GM10248 (cell line): ENCODE measurements around the gene SH3BGRL3.
"Not testable (repeated sequence)": the region's sequence is repeated elsewhere in the genome, so short reads cannot be mapped to it uniquely, and the experiment has no call there.

Experiments used
- CTCF ChIA-PET: fragments of 300-600 bp; sonication (Branson Sonifier 250); formaldehyde crosslinking; extraction: SDS; loops from one replicate; lab custom pipeline; 2021; ENCODE audit warnings: antibody characterized with exemption; lab: Yijun Ruan, JAX
- POLR2A ChIA-PET: fragments of 350-650 bp; sonication (Branson Sonifier 250); formaldehyde crosslinking; extraction: SDS; loops from one replicate; lab custom pipeline; 2020; ENCODE audit warnings: antibody characterized with exemption; lab: Yijun Ruan, JAX
- DNase-seq: peaks from one replicate; pipeline ENCODE4 v3.0.0; 2012; ENCODE audit errors: extremely low spot score
- TF ChIP-seq, protein P1 (sequence below): IDR thresholded peaks from 2 replicates; pipeline ENCODE4 v1.5.1; 2012; ENCODE audit warnings: mild to moderate bottlenecking, low read depth; ENCODE audit errors: extremely low read depth, missing control alignments, control extremely low read depth

SH3BGRL3 gene

DNA sequence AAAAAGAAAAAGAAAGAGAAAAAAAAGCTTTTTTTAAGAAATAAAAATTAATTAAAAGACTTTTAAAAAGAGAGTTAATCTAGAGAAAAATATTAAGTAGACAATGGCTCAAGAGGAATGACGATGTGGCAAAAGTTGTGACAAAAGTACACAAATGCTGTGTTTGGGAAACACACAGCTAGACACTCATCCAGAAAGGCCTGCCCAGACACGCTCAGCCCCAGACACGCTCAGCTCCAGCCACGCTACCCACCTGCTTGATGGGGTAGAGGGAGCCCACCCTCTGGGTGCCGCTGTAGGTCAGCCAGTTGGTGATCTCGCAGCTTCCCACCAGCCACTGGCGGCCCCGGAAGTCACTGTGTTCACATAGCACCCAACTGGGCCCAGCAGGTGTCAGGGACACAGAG, 48.1 kb downstream of the SH3BGRL3 start:
- CTCF ChIA-PET, result interaction anchor here (1.1 to 1.5 kb wide), 4 partner anchors 13 to 158 kb away, joined by 3 to 7 read pairs (median 3); partner anchors contain the start of gene ZNF593
- POLR2A ChIA-PET, result no interaction called here
- TF ChIP-seq, protein P1, sequence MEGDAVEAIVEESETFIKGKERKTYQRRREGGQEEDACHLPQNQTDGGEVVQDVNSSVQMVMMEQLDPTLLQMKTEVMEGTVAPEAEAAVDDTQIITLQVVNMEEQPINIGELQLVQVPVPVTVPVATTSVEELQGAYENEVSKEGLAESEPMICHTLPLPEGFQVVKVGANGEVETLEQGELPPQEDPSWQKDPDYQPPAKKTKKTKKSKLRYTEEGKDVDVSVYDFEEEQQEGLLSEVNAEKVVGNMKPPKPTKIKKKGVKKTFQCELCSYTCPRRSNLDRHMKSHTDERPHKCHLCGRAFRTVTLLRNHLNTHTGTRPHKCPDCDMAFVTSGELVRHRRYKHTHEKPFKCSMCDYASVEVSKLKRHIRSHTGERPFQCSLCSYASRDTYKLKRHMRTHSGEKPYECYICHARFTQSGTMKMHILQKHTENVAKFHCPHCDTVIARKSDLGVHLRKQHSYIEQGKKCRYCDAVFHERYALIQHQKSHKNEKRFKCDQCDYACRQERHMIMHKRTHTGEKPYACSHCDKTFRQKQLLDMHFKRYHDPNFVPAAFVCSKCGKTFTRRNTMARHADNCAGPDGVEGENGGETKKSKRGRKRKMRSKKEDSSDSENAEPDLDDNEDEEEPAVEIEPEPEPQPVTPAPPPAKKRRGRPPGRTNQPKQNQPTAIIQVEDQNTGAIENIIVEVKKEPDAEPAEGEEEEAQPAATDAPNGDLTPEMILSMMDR, result no peak
- no peak for DNase-seq

DNA sequence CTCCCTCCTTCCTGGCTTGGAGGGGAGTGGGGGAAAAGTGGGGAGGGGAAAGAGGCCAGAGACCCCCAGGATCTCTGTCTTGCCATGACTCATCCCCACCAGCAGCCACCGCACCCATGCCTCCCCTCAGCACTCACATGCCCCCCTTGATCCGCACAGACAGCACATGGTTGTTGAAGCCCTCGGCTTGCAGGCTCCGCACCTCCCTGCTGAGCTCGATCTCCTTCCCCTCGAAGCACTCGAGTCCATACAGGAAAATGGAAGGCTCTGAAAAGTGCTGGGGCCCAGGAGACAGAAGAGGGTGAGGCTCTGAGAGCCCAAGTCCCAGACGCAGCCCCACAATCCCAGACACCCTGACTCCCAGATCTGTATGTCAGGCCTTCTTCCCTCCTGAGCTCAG, 48.7 kb downstream of the SH3BGRL3 start:
- ChIA-PET CTCF (interaction anchor here (0.8 to 1.2 kb wide), 3 partner anchors 14 to 95 kb away, joined by 3 to 4 read pairs (median 3); partner anchors contain the start of gene CEP85), POLR2A (interaction anchor here (0.6 kb wide), 1 partner anchor 1113 kb away, joined by 4 read pairs; no protein-coding TSS in a partner anchor)

GRCh38 chr1:26329380-26329779, 49.5 kb downstream of the SH3BGRL3 start:
- ChIA-PET POLR2A (interaction anchor here (1.4 kb wide), 1 partner anchor 8 kb away, joined by 3 read pairs; no protein-coding TSS in a partner anchor), CTCF (interaction anchor here (2.3 to 4.4 kb wide), 2 partner anchors 7 to 44 kb away, joined by 8 to 24 read pairs; no protein-coding TSS in a partner anchor)
- not testable (repeated sequence) for DNase-seq

More for the DNA sequence above, 48.7 kb downstream of the SH3BGRL3 start:
- DNase-seq, result no peak
- TF ChIP-seq, protein P1, result no peak

GRCh38 chr1:26330276-26330675, 50.4 kb downstream of the SH3BGRL3 start:
- POLR2A ChIA-PET, result interaction anchor here (0.6 to 1.4 kb wide), 2 partner anchors 9 to 13 kb away, joined by 3 to 7 read pairs; no protein-coding TSS in a partner anchor

More at GRCh38 chr1:26330276-26330675, 50.4 kb downstream of the SH3BGRL3 start:
- CTCF ChIA-PET, result interaction anchor here (1.4 to 4.4 kb wide), 3 partner anchors 8 to 45 kb away, joined by 4 to 24 read pairs (median 8); no protein-coding TSS in a partner anchor
- TF ChIP-seq, protein P1, result no peak
- DNase-seq, result no peak
